MM.1S (cell line): Measurements from ENCODE around the gene LEMD2.

Experiments
- EZH2 ChIP-seq: fragments of 300-600 bp; sonication (generic); optimal IDR thresholded peaks from 2 replicates; pipeline ENCODE3; 2017; ENCODE audit warnings: low read depth, mild to moderate bottlenecking, antibody characterized with exemption, low read length, mixed read lengths
- EZH2phosphoT487 ChIP-seq: fragments of 300-600 bp; sonication (generic); IDR thresholded peaks from 2 replicates; pipeline ENCODE4 v1.6.1; 2018; ENCODE audit warnings: antibody characterized with exemption, low read length
- TF ChIP-seq, protein P1 (sequence below): fragments of 300-600 bp; sonication (generic); IDR thresholded peaks from 2 replicates; pipeline ENCODE4 v1.5.1; 2016; ENCODE audit warnings: antibody characterized with exemption, low read length, mixed read lengths

DNA sequence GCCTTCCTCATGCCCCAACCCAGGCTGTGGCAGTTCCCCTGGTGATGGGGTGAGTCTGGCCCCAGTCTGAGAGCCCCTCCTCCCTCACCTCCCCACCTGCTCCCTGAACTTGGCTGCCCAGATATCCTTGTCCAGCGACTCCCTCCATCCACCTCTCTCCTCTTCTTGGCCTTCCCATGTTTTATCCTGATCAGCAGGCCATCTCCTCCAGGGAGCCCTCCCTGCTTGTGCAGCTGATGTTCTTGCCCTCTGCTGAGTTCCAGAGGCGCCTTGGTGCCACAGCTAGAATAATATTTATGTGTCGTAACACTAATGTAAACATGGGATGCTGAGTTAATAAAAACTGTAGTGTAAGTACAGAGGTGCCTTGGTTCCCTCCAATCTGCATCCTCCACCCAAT, 31.8 kb downstream of the LEMD2 start:
- TF ChIP-seq EZH2, result no peak
- TF ChIP-seq, protein P1, sequence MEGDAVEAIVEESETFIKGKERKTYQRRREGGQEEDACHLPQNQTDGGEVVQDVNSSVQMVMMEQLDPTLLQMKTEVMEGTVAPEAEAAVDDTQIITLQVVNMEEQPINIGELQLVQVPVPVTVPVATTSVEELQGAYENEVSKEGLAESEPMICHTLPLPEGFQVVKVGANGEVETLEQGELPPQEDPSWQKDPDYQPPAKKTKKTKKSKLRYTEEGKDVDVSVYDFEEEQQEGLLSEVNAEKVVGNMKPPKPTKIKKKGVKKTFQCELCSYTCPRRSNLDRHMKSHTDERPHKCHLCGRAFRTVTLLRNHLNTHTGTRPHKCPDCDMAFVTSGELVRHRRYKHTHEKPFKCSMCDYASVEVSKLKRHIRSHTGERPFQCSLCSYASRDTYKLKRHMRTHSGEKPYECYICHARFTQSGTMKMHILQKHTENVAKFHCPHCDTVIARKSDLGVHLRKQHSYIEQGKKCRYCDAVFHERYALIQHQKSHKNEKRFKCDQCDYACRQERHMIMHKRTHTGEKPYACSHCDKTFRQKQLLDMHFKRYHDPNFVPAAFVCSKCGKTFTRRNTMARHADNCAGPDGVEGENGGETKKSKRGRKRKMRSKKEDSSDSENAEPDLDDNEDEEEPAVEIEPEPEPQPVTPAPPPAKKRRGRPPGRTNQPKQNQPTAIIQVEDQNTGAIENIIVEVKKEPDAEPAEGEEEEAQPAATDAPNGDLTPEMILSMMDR, result no peak
- no peak for TF ChIP-seq EZH2phosphoT487
